HepG2 (cell line): ENCODE results near the gene RGS14.

Experiments used
- ARNT ChIP-seq: fragments of 450-650 bp; IDR thresholded peaks from 2 replicates; pipeline ENCODE4 v1.6.1; 2017
- CEBPZ ChIP-seq: IDR thresholded peaks from 2 replicates; pipeline ENCODE4 v1.6.1; 2012; ENCODE audit warnings: low read length, improper control_type of control experiment
- CTCF ChIP-seq: sonication (generic); formaldehyde crosslinking; IDR thresholded peaks from 2 replicates; pipeline ENCODE4 v1.5.0; 2020; ENCODE audit warnings: mild to moderate bottlenecking, missing genetic modification reagents, moderate library complexity
- MLX ChIP-seq: IDR thresholded peaks from 2 replicates; pipeline ENCODE4 v1.6.1; 2016
- TRIM24 ChIP-seq: sonication (generic); formaldehyde crosslinking; IDR thresholded peaks from 2 replicates; pipeline ENCODE4 v1.8.0; 2022; ENCODE audit warnings: mild to moderate bottlenecking, missing genetic modification reagents
- ZNF12 ChIP-seq: sonication (generic); formaldehyde crosslinking; IDR thresholded peaks from 2 replicates; pipeline ENCODE4 v1.5.0; 2020; ENCODE audit warnings: missing genetic modification reagents
- ZNF318 ChIP-seq: sonication (generic); formaldehyde crosslinking; IDR thresholded peaks from 2 replicates; pipeline ENCODE4 v1.4.0; 2020; ENCODE audit warnings: mild to moderate bottlenecking, missing genetic modification reagents

- no peak for TF ChIP-seq ZNF12 (CRISPR knock-in tag)
- TF ChIP-seq MLX (CRISPR knock-in tag) = no peak
- no peak for TF ChIP-seq CTCF (CRISPR knock-in tag)
- TF ChIP-seq CEBPZ = no peak
- TF ChIP-seq TRIM24 (CRISPR knock-in tag) = no peak
- no peak for TF ChIP-seq ZNF318 (CRISPR knock-in tag)
- TF ChIP-seq ARNT = no peak
These were observed 28.8 kb downstream of the RGS14 start for GRCh38 chr5:177386542-177386941.
